ENCODE results near the gene CADPS2.

The CADPS2 gene

DNA sequence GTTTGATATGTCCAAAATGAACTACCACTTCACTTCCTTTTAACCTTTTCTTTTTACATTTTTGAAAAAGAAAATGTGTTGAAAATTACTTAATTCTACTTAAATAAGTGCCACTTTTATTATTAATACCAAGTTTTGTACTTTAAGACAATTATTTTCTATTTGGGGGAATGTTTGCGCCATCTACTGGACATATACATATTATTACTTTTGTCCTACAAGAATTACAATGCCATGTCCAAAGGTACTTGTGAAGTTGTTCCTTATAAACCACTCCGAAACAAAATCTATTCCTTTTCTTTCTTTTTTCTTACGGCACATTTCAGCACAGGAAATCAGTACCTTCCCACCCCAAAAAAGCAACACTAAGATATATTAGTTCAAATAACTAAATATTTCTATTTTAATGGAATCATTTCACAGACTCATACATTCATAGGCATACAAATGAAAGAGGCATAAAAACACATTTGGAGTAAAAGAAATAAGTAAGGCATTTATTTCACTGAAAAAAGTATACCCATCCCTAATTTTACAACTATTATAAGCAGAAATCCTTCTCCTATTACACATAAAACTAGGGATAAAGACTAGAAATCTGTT lies 357.3 kb downstream of the CADPS2 start:
- DNase-seq (ENCODE audit: low spot score) = peak; percentile 7

DNA sequence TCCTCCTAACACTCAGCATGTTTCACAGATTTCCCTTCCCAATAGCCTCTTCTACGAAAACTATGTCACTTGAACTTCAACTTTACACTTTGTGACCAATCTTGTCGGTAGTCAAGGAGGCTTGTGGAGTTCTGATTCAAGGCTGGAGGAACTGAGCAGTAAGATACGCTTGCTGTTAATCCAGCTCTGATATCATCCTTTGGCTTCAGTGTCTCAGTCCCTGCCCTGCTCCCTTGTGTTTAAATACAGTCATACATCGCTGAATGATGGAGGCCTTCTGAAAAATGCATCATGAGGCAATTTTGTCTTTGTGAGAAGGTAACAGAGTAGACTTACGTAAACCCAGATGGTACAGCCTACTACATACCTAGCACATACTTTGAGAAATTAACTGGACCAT lies 360.9 kb downstream of the CADPS2 start:
- no peak for DNase-seq (ENCODE audit: low spot score)

DNA sequence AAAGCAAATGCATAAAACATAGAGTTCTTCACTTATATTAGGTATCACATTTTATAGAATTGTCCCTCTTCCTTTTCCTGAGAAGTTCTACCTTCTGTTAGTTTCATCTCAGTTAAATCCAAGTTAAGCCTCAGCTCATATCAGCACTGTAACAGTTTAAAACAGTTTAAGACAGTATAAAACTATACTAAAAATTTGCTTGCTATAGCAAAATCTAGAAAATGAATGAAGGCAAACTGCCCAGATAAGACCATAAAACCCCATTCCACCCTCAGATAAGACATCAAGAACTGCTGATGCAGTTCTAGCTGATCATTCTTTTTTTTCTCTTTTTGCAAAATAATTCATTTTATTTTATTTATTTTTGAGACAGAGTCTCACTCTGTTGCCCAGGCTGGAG lies 364.5 kb downstream of the CADPS2 start:
- no peak for DNase-seq (ENCODE audit: low spot score)

DNA sequence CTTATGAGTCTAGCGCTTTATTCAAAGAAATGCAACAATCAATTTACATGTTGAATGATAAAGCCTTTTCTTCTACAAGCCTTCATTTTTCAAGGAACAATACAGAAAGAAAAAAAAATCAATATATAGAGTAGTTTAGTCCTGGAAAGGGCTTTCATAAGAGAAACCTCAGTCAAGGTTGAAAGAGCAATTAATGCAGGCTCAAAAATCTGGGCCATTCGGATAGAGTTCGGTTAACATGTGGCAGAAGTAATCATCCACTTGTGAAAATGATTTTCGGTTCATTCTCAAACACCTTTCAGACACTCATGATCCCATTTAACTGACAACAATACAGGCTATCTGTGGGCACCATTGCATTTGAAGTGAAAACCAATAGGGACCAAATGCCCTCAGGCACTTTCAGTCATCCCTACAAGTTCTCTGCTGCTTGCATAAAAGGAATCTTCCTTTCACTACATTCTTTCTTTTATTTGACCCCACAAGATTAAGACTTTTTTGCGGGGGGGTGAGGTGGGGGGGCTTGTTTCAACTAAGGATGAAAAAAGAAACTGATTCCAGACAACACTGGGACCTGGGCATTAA lies 365.2 kb downstream of the CADPS2 start:
- DNase-seq (ENCODE audit: low spot score) = no peak

DNA sequence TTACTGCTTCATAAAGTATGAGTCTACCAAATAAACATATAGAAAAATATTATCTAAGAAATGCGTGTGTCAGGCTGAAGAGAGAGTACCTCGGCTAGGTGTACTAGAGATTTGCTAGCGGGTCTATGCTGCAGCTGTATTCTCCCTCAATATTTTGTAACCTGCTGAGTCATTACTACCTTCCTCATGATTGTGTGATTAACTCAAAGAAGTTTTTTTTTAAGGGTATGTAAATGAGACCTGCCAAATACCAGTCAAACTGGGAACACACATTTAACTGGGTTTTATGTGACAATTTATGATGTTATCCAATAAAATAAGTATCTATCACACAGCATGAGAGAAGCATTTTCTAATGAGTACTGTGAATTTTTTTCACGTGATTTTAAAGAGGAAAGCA lies 367.8 kb downstream of the CADPS2 start:
- no peak for DNase-seq (ENCODE audit: low spot score)

DNA sequence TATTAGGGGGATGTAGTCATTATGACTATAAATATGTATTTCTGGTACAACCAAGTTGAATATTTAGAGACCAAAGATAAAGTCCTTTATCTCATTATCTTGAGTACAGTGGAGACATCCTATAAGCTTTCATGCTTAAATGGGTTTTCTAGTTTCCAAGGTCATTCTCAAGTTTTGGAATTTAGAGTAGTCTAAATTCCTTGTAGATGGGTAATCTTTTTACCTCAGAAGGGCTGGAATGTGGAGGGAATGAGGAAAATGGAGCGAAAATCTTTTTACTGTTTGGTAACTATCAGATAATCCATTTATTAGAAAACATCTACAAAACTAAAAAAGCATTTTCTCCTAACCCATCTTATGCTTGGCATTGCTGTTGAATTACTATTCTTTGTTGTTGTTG lies 368.7 kb downstream of the CADPS2 start:
- DNase-seq (ENCODE audit: low spot score) = no peak

DNA sequence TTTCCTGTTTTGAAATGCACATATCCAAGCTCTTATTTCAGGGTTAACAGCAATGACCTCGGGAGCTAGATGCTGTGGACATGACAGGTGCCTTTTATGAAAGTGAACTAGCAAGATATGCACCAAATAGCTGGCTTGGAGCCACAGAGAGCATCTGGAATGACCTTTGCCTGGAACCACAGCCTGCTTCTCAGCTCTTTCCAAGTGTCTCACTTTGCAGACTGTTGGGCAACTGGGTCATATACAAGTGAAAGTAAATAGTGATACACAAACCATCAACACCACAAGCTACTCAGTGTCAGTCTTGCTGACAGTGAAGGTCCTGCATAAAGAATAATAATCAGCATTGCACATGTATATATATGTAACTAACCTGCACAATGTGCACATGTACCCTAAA lies 370.9 kb downstream of the CADPS2 start:
- no peak for DNase-seq (ENCODE audit: low spot score)

DNA sequence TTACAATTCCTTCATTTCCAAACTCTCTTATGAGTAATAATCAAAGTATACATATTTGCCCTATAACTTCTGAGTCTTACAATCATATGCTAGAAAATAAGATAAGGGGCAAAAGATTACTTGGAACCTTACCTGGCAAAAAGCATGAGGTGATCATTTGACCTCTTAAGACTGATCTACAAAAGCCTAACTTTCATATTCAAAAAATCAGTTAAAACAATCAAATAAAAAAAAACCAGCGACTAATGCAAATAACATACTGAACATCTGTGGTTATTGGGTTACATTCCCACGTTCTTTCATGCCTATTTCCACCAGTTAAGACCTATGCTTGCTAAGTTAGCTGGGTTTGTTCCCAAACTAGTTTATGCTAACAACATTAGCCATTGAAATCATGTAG lies 375.0 kb downstream of the CADPS2 start:
- DNase-seq (ENCODE audit: low spot score) = no peak

DNA sequence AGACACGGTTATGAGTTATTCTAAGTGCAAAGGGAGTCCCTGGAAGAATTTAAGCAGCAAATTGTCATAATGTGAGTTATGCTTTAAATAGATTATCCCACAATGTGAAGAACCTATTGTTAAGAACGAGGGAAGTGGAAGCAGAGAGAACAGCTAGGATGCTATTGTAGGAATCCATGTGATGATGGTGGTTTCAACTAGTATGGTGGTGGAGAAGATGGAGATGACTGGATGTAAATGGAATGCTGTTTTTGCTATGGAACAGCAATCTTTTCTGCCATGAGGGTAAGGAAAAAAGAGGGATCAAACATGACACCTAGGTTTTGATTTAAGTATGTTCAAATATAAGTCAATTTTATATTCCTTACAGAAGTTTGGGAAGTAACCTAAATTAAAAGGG lies 378.7 kb downstream of the CADPS2 start:
- no peak for DNase-seq (ENCODE audit: low spot score)

DNA sequence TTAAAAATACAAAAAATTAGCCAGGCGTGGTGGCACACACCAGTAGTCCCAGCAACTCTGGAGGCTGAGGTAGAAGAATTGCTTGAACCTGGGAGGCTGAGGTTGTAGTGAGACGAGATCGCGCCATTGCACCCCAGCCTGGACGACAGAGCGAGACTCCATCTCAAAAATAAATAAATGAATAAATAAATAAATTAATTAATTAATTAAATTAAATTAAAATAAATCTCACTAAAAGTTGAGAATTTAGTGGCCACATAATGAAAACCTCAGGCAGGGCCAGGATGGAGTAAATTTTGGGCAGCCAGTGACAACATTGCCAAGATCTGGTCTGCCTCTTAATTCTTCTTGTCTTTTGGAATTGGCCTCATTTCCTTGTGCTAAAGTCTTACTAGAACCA lies 394.3 kb downstream of the CADPS2 start:
- no peak for DNase-seq (ENCODE audit: low spot score)

DNA sequence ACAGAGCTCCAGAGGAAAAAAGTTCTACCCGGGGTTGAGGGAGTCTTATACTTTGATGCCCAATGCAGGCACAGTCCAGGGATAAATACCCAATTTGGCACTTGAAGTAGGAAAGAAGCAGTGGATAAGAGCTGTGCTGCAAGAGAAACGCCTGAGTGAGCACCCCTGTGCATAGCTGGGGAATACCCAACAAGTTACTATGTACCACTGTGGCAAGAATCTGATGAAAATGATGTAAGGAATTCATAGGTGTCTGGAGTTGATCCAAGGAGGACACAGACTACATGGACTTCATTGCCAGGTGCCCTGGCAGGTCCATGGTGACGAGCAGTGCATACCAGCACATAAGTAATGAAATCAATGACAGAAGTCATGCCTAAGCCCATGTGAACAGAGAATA lies 398.0 kb downstream of the CADPS2 start:
- no peak for DNase-seq (ENCODE audit: low spot score)

DNA sequence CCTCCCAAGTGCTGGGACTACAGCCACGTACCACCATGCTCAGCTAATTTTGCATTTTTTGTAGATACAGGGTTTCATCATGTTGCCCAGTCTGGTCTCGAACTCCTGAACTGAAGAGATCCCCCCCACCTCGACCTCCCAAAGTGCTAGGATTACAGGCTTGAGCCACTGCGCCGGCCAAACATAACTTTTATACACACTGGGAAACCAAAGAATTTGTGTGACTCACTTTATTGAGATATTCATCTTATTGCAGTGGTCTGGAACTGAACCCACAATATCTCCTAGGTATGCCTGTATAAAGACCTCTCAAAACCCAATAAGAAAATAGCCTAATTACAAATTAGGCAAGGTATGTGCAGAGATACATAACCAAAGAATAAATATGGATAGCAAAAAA lies 399.1 kb downstream of the CADPS2 start:
- no peak for DNase-seq (ENCODE audit: low spot score)

DNA sequence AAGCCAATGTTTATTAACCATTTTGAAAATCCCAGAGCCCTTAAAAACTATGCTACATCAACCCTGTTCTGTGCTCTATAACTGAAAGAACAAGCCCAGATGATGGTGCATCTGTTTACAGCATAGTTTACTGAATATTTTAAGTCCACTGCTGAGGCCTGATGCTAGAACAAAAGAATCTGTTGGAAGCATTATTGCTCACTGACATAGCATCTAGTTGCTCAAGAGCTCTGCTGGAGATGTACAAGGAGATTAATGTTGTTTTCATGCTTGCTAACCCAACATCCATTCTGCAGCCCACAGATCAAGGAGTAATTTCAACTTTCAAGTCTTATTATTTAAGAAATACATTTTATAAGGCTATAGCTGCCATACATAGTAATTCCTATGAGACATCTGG lies 400.4 kb downstream of the CADPS2 start:
- DNase-seq (ENCODE audit: low spot score) = no peak

DNA sequence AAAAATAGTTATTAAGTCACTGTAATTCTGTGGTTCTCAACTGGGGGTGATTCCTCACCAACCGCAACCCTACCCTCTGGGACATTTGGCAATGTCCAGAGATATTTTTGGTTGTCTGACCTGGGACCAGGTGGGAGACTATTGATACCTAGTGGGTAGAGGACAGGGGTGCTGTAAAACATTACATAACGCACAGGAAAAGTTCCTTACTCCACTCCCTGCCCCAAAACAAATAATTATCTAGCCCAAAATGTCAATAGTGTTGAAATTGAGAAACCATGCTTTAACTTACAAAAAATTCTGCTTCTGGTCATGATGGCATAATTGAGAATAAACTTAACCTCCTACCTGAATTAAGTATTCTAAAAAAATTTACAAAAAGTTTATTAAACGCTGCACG lies 404.0 kb downstream of the CADPS2 start:
- no peak for DNase-seq (ENCODE audit: low spot score)

DNA sequence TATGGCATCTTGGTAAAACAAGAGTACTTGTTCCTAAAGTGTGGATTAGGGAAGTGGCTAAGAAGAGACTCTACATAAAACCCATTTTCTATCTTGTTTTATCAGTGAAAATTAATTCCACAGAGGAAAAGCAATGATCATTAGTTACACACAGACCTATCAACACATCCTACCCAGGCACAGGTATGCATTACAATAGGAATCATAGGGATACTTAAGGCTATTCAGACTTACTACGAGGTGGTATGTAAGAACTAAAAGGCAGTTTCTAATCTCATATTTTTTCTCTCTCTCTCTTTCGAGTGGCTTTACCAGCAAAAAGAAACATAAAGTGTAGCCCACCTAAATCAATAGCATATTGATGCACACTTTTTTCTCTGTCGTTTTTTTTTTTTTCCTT lies 415.4 kb downstream of the CADPS2 start:
- DNase-seq (ENCODE audit: low spot score) = no peak

DNA sequence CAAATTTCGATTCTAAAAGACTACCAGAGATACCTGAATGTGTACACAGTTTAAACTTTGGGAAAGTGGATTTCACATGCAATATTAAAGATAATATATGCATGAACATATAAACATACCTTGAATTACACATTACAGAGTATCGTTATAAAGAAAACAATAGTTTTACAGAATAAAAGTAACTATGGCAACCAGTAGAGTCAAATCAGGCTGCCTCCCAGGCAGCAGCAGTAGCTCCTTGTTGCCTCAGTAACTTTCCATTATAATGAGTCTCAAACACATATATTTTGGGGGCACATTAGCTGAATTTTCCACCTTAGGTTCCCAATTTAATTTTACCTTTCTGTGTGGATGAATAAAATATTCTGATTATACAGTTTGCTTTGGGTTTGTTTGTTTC lies 417.3 kb downstream of the CADPS2 start:
- no peak for DNase-seq (ENCODE audit: low spot score)

DNA sequence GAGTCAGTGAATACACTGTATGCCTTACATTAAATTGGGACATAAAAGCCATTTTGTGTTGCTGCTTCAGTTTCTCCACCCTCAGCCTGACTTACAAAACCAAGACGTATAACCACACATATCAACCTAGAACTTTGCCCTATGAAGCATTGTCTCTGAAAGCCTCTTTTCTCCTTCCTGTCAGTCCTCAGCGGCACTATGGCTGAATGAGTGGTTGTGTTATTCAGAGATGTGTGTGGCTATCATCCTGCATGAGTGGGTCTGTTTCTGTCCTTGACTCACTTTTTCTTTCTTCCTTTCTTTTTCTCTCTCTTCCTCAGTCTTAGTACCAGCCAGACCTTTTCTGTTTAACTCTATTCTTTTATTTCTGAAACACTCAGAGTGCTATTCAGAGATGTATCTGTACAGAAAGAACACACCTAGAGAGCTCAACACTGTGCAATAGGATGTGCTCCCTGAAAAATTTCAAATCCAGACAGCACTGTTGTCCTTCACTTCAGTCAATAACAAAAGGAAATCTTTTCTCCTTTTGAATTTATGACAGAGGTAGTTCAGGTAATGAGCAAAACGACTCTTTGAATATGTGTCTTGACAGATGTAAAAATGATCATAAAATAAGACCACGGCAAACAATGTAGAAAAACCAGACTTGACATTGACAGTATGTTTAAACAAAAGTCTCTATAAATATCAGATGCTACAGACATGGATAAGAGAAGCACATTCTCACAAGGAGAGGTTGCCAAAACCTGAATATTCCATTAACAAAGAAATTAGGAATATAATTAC lies 418.4 kb downstream of the CADPS2 start:
- DNase-seq (ENCODE audit: low spot score) = no peak

DNA sequence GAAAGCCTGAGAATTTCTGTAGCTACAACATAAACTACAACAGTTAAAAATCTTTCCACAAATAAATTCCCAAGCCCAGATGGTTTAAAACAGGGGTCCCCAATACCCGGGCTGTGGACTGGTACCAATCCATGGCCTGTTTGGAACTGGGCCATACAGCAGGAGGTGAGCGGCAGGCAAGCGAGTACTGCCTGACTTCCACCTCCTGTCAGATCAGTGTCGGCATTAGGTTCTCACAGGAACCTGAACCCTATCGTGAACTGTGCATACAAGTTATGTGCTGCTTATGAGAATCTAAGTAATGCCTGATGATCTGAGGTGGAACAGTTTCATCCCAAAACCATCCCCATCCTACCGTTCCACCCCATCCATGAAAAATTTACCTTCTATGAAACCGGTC lies 421.0 kb downstream of the CADPS2 start:
- DNase-seq (ENCODE audit: low spot score) = no peak

DNA sequence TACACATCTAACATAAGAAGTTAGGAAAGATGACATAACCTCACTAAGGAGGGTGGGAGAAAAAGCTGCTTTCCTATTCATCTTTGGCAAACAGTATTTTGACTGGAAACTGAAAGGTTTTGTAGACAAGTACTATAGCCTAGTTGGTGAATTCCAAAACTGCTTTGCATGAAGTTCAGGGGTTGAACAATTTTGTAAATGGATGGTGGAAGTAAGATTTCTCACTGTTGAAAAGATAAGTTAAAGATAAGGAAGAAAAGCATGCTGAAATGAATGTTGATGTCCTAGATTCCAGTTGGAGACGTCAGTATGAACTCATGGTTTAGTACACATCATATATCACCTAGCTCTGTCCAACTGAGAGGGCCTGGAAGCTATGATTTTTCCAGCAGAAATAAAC lies 422.6 kb downstream of the CADPS2 start:
- DNase-seq (ENCODE audit: low spot score) = no peak

DNA sequence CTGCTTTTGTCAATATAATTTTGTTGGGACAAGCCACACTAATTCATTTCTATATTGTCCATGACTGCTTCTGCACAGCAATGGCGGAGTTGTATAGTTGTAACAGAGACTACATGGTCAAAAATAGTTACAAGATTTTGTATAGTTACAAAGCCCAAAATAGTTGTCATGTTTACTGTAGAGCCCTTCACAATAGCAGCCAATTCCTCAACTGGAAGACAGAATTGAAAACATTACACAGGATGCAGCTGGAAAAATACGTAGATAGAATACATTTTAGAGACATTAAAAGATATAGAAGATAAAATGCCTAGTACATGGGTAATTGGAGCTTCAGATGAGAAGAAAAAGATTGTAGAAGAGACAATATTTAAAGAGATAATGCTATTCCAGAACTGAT lies 425.3 kb downstream of the CADPS2 start:
- no peak for DNase-seq (ENCODE audit: low spot score)

DNA sequence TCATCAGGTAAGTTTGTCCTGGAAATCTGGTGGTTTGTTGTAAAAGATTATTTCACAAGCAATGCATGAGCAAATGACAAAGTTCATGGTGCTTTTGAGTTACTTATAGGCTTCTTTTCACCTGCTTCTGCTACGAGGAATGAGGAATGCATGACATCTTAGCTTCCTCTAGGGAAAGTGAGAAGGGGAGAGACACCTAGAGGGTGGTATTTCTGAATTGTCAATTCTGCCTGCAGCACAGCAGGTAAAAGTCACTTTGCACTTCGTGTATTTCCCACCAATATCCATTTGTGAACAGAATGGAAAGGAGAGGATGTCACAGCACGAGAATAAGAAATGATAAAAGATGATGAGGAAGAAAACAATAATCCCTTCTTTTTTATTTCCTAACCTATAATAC lies 428.3 kb downstream of the CADPS2 start:
- DNase-seq (ENCODE audit: low spot score) = no peak

DNA sequence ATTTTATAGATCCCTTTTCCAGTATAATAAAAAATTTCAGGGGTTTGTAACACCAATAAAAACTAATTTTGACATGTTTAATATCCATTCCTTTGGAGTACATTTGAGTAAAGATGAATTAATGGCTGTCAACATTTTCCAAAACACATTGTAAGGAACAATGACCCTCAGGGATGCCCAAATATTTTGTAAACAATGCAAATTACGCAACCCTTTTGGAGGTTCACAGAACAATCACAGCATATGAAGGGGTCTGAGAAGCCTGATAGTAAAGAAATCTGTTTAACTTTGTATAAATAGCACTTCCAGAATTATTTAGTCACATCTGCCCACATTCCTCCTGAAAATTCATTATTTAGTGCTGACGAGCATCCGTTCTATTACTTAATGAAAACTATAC lies 428.9 kb downstream of the CADPS2 start:
- DNase-seq (ENCODE audit: low spot score) = no peak

DNA sequence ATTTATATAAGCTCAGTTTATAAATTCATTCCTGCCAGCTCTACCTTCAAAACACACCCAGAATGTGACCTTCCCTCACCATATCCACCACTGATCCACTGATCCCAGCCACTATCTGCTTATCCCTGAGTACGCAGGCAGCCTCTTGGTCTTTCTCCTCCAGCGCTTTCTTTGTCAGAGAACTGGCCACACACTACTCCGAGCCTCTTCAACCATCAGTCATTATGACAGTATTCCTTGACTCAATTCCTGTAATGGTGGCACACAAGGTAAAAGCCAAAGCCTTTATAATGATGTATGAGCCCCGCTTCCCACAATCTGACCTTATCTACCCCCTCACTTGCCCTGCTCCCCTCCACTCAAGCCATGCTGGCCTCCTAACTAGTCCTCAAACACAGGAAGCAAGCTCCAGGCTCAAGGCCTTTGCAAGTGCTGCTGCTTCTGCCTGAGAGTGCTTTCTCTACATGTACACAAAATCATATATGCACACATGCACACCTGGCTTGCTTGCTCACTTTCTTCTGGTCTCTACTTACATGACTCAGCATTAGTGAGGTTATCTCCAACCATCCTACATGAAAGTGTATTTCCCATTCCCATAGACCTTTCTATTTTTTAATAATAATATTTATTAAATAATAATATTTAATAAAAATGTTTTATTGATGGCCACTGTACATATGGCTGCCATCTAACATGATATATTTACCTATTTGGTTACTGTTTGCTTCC lies 431.3 kb downstream of the CADPS2 start:
- no peak for DNase-seq (ENCODE audit: low spot score)

All from hematopoietic multipotent progenitor cell treated with erythropoietin and hydrocortisone succinate and interleukin-3 and kit ligand, for 17 days (in vitro differentiated cells).